A549 (cell line): ENCODE measurements around the gene DDX39B. TPM values are rescaled to one million over a fixed set of nuclear protein-coding genes. Genes with fewer than 3 reads are reported as not detected.

ENCODE experiments used
- ATAC-seq, 2 experiments: fragments of 200-7000 bp in 1 of 2; fragments of >200 bp in 1 of 2; cut with Nextera tagmentation in 1 of 2; cut with Tn5 transposase in 1 of 2; 3 replicates each; pipeline versions ENCODE4 v1.8.0 to v1.9.1; 2018 to 2020; ENCODE audit warnings: mild to moderate bottlenecking in 1 of 2, moderate library complexity in 1 of 2
- CTCF ChIA-PET: fragments of 300-600 bp; sonication (Branson Sonifier 250); formaldehyde crosslinking; extraction: SDS; loops from one replicate; lab custom pipeline; 2021; ENCODE audit warnings: antibody characterized with exemption, inconsistent platforms; lab: Yijun Ruan, JAX
- POLR2A ChIA-PET: fragments of 350-600 bp; formaldehyde crosslinking; extraction: SDS; loops from one replicate; lab custom pipeline; 2021; ENCODE audit warnings: antibody characterized with exemption, inconsistent platforms; lab: Yijun Ruan, JAX
- DNase-seq, 2 experiments: peaks; one replicate each; pipeline versions ENCODE4 v3.0.0 to v3.0.0-alpha.2; 2011 to 2016; ENCODE audit warnings: low read depth in 1 of 2, low spot score in 1 of 2
- FAIRE-seq: peaks from 2 replicates; lab custom pipeline; 2011; peaks lifted over from hg19 to GRCh38; lab: Jason Lieb, UNC
- H3K27ac ChIP-seq, 2 experiments: fragments of >200 bp; sonication (Bioruptor Twin); formaldehyde crosslinking; 3 replicates each; pipeline ENCODE4 v1.5.1; 2016 to 2017
- H3K4me1 ChIP-seq: fragments of >200 bp; sonication (Bioruptor Twin); formaldehyde crosslinking; 3 replicates; pipeline ENCODE4 v1.6.1; 2016
- H3K4me2 ChIP-seq: fragments of >200 bp; sonication (Bioruptor Twin); formaldehyde crosslinking; 3 replicates; pipeline ENCODE4 v1.6.1; 2016
- H3K4me3 ChIP-seq: fragments of >200 bp; sonication (Bioruptor Twin); formaldehyde crosslinking; 3 replicates; pipeline ENCODE4 v1.5.1; 2016
- H3K9me3 ChIP-seq: fragments of >200 bp; sonication (Bioruptor Twin); formaldehyde crosslinking; 3 replicates; pipeline ENCODE4 v1.6.1; 2016
- ATOH8 ChIP-seq: fragments of 250-450 bp; sonication (Bioruptor Pico); IDR thresholded peaks from 2 replicates; pipeline ENCODE4 v1.5.0; 2020; ENCODE audit warnings: low read depth, mild to moderate bottlenecking, moderate library complexity
- BCL3 ChIP-seq: fragments of >200 bp; sonication (Bioruptor Twin); formaldehyde crosslinking; IDR thresholded peaks from 3 replicates; pipeline ENCODE4 v1.6.1; 2016
- BHLHE40 ChIP-seq: IDR thresholded peaks from 2 replicates; pipeline ENCODE4 v1.6.1; 2012; ENCODE audit warnings: low read depth, low read length, inconsistent platforms
- EHF ChIP-seq: fragments of 250-450 bp; sonication (Bioruptor Pico); IDR thresholded peaks from 2 replicates; pipeline ENCODE4 v1.5.0; 2020; ENCODE audit warnings: mild to moderate bottlenecking
- EP300 ChIP-seq, 2 experiments: fragments of >200 bp; sonication (Bioruptor Twin); formaldehyde crosslinking; IDR thresholded peaks; 2 replicates in 1 of 2; 3 replicates in 1 of 2; pipeline ENCODE4 v1.6.1; 2016 to 2017
- ESRRA ChIP-seq: fragments of 150-350 bp; IDR thresholded peaks from 2 replicates; pipeline ENCODE4 v1.6.1; 2014; ENCODE audit warnings: mild to moderate bottlenecking, low read length, borderline replicate concordance
- FOSL2 ChIP-seq, 2 experiments: fragments of 450-650 bp in 1 of 2; fragments of >200 bp in 1 of 2; sonication (Bioruptor Twin) in 1 of 2; formaldehyde crosslinking; IDR thresholded peaks; 2 replicates each; pipeline versions ENCODE4 v1.5.0 to v1.6.1; 2016 to 2020; ENCODE audit warnings: mild to moderate bottlenecking in 1 of 2, moderate library complexity in 1 of 2
- GATA3 ChIP-seq: IDR thresholded peaks from 2 replicates; pipeline ENCODE4 v1.6.1; 2012; ENCODE audit warnings: borderline replicate concordance
- HES2 ChIP-seq: fragments of >200 bp; sonication (Bioruptor Twin); formaldehyde crosslinking; IDR thresholded peaks from 2 replicates; pipeline ENCODE4 v1.6.1; 2016
- HEYL ChIP-seq: fragments of 250-450 bp; sonication (Bioruptor Pico); IDR thresholded peaks from 2 replicates; pipeline ENCODE4 v1.8.0; 2021; ENCODE audit warnings: mild to moderate bottlenecking, moderate library complexity
- HMGXB4 ChIP-seq: fragments of 250-450 bp; sonication (Bioruptor Pico); IDR thresholded peaks from 2 replicates; pipeline ENCODE4 v1.5.0; 2021; ENCODE audit warnings: mild to moderate bottlenecking, moderate library complexity, borderline replicate concordance
- HOXB5 ChIP-seq: fragments of 250-450 bp; sonication (Bioruptor Pico); IDR thresholded peaks from 2 replicates; pipeline ENCODE4 v1.5.0; 2020; ENCODE audit warnings: mild to moderate bottlenecking, moderate library complexity
- JUN ChIP-seq, 2 experiments: fragments of >200 bp; sonication (Bioruptor Twin); formaldehyde crosslinking; IDR thresholded peaks; 2 replicates in 1 of 2; 3 replicates in 1 of 2; pipeline ENCODE4 v1.6.1; 2016 to 2017
- KDM5A ChIP-seq: fragments of 200-600 bp; sonication (generic); IDR thresholded peaks from 2 replicates; pipeline ENCODE4 v1.6.1; 2016; ENCODE audit warnings: antibody characterized with exemption, mild to moderate bottlenecking
- MAFK ChIP-seq: fragments of 450-650 bp; IDR thresholded peaks from 2 replicates; pipeline ENCODE4 v1.6.1; 2014; ENCODE audit not compliant: partially characterized antibody
- MAX ChIP-seq: IDR thresholded peaks from 2 replicates; pipeline ENCODE4 v1.6.1; 2012
- MAZ ChIP-seq: fragments of 150-350 bp; IDR thresholded peaks from 2 replicates; pipeline ENCODE4 v1.6.1; 2014; ENCODE audit warnings: antibody characterized with exemption, low read depth, low read length, borderline replicate concordance
- MYC ChIP-seq: IDR thresholded peaks from 2 replicates; pipeline ENCODE4 v1.6.1; 2012; ENCODE audit warnings: mild to moderate bottlenecking, inconsistent platforms, low read length, improper control_type of control experiment, borderline replicate concordance
- NR3C1 ChIP-seq: fragments of >200 bp; sonication (Bioruptor Twin); formaldehyde crosslinking; IDR thresholded peaks from 3 replicates; pipeline ENCODE4 v1.6.1; 2017
- PHF8 ChIP-seq: fragments of 200-600 bp; sonication (generic); IDR thresholded peaks from 2 replicates; pipeline ENCODE4 v1.6.1; 2016; ENCODE audit warnings: low read depth, mild to moderate bottlenecking, antibody characterized with exemption, moderate library complexity, borderline replicate concordance
- RAD21 ChIP-seq, 2 experiments: fragments of >200 bp in 1 of 2; sonication (Bioruptor Twin) in 1 of 2; formaldehyde crosslinking in 1 of 2; IDR thresholded peaks in 1 of 2; conservative IDR thresholded peaks in 1 of 2; 2 replicates in 1 of 2; 3 replicates in 1 of 2; pipeline ENCODE4 v1.6.1; 2012 to 2018; ENCODE audit warnings: inconsistent platforms in 1 of 2
- RCOR1 ChIP-seq: fragments of 150-350 bp; IDR thresholded peaks from 2 replicates; pipeline ENCODE4 v1.6.1; 2014; ENCODE audit warnings: antibody characterized with exemption, low read length, low read depth
- REST ChIP-seq: fragments of 200-600 bp; sonication (generic); IDR thresholded peaks from 2 replicates; pipeline ENCODE4 v1.6.1; 2016; ENCODE audit warnings: antibody characterized with exemption, mild to moderate bottlenecking, moderate library complexity
- RNF2 ChIP-seq: fragments of 200-600 bp; sonication (generic); IDR thresholded peaks from 2 replicates; pipeline ENCODE4 v1.6.1; 2016; ENCODE audit warnings: low read depth, mild to moderate bottlenecking, antibody characterized with exemption, moderate library complexity, borderline replicate concordance
- SMC3 ChIP-seq: fragments of >200 bp; sonication (Bioruptor Twin); formaldehyde crosslinking; IDR thresholded peaks from 3 replicates; pipeline ENCODE4 v1.6.1; 2018; ENCODE audit warnings: inconsistent platforms
- SREBF2 ChIP-seq: fragments of 450-650 bp; IDR thresholded peaks from 2 replicates; pipeline ENCODE4 v1.6.1; 2014; ENCODE audit warnings: mild to moderate bottlenecking, moderate library complexity
- ZFP36 ChIP-seq: fragments of 450-650 bp; IDR thresholded peaks from 2 replicates; pipeline ENCODE4 v1.6.1; 2014; ENCODE audit warnings: borderline replicate concordance; ENCODE audit not compliant: partially characterized antibody
- WGBS: methylation state at CpG from one replicate; pipeline ENCODE4 v1.1.6; 2017; ENCODE audit errors: missing lambda C conversion rate; 5-methylcytosine and 5-hydroxymethylcytosine counted together
- polyA minus RNA-seq: library from RNA; depleted of rRNA, polyadenylated mRNA; stranded (reverse); fragments of >200 nt; gene quantifications from 2 replicates; pipeline ENCODE4 v1.2.3, GENCODE V29; 2011; rRNA and poly(A)+ RNA removed
- polyA plus RNA-seq, 4 experiments: library from polyadenylated mRNA; depleted of rRNA in 3 of 4; stranded (reverse); fragments of >200 nt; fragmentation: RNase III in 1 of 4; extraction: RNeasy Plus Mini Kit Qiagen cat#74134 plus additional on column Dnase treatment in 1 of 4; gene quantifications; 2 replicates in 3 of 4; 3 replicates in 1 of 4; pipeline ENCODE4 v1.2.3, GENCODE V29; 2011 to 2017

The DDX39B gene
- 267 and 334 TPM in 2 replicates for polyA plus RNA-seq (2011; rRNA removed)
- 484 and 532 TPM in 2 replicates for polyA plus RNA-seq (2012; cell fraction: cytosol; rRNA removed)
- 701 and 889 TPM in 2 replicates for polyA plus RNA-seq (2012; cell fraction: nucleus; rRNA removed)
- polyA plus RNA-seq (2017; fragmentation: RNase III; extraction: RNeasy Plus Mini Kit Qiagen cat#74134 plus additional on column Dnase treatment): 434 to 464 TPM (median 441 TPM) in 3 replicates
- 883 and 1,070 TPM in 2 replicates for polyA minus RNA-seq

GRCh38 chr6:31541658-31542521, at the start of gene DDX39B:
Gene DDX39B (minus strand): TSS chr6:31542003. CDS start chr6:31540532, 1,471 bp downstream.
- peak within 1 kb of the TSS; percentile 94 to 96 for H3K27ac ChIP-seq
- H3K4me2 ChIP-seq: peak within 1 kb of the TSS; percentile 97
- peak within 1 kb of the TSS; percentile 81 for H3K4me3 ChIP-seq
- FAIRE-seq (no peak), ATAC-seq (peak; percentile 79 to 90), DNase-seq (peak; percentile 81 to 97)
- CTCF ChIA-PET: interaction anchor here (1.0 to 15.7 kb wide), 8 partner anchors 9 to 142 kb away, joined by 3 to 331 read pairs (median 5); partner anchors contain the start of genes MICB and NCR3
- WGBS: 1% methylated on average over 36 of the region's 43 CpGs
- POLR2A ChIA-PET: interaction anchor here (0.9 to 1.8 kb wide), 12 partner anchors 10 to 285 kb away, joined by 3 to 8 read pairs (median 4); partner anchors contain the start of genes BAG6, C6orf47, HSPA1B and PRRC2A
- H3K9me3 ChIP-seq: no peaks in the 10 kb centered on the region
- H3K4me1 ChIP-seq: peaks cover 28% of the 10 kb centered on the region
- no peak for TF ChIP-seq HMGXB4 (CRISPR knock-in tag)
- peak; percentile 33; the same call in 1 of the 2 replicates for TF ChIP-seq PHF8
- TF ChIP-seq EHF (CRISPR knock-in tag): no peak
- peak; percentile 51; the same call in 2 of the 3 replicates for TF ChIP-seq BCL3
- TF ChIP-seq MAFK: no peak
- TF ChIP-seq SMC3: no peak
- no peak for TF ChIP-seq BHLHE40
- TF ChIP-seq MAZ: no peak
- TF ChIP-seq RCOR1: no peak
- TF ChIP-seq EP300 (IDR thresholded peaks at IDR 0.05): no peak
- no peak for TF ChIP-seq HEYL (CRISPR knock-in tag)
- no peak for TF ChIP-seq GATA3
- TF ChIP-seq RNF2: no peak
- no peak for TF ChIP-seq ZFP36
- no peak for TF ChIP-seq FOSL2 (IDR thresholded peaks at IDR 0.05)
- no peak for TF ChIP-seq FOSL2 (CRISPR knock-in tag; IDR thresholded peaks at IDR 0.05)
- TF ChIP-seq SREBF2: no peak
- 0 out of 2 replicates have a peak, but pooled peaks have one; percentile 13 for TF ChIP-seq KDM5A
- TF ChIP-seq NR3C1: no peak
- TF ChIP-seq HES2: no peak
- TF ChIP-seq RAD21 (conservative IDR thresholded peaks at IDR 0.05 in 1 of 2, IDR thresholded peaks at IDR 0.05 in 1 of 2): no peak
- no peak; the same call in 1 of the 2 replicates for TF ChIP-seq REST
- TF ChIP-seq MAX: peak; percentile 93
- peak; percentile 40; the same call in 1 of the 2 replicates for TF ChIP-seq HOXB5 (CRISPR knock-in tag)
- TF ChIP-seq ATOH8: peak; percentile 27; the same call in 1 of the 2 replicates
- TF ChIP-seq ESRRA: peak; percentile 84
- peak; percentile 94 for TF ChIP-seq JUN (IDR thresholded peaks at IDR 0.05)
- TF ChIP-seq MYC: no peak; the same call in 1 of the 2 replicates
